Hematopoietic multipotent progenitor cell treated with erythropoietin and hydrocortisone succinate and interleukin-3 and kit ligand, for 4 days (in vitro differentiated cells): ENCODE data around the gene SLC6A6.

Experiments
- DNase-seq: peaks from one replicate; pipeline ENCODE4 v3.0.0-alpha.2; 2015

SLC6A6 gene

GRCh38 chr3:14528081-14528480, 125.7 kb downstream of the SLC6A6 start:
- no peak for DNase-seq

GRCh38 chr3:14531856-14532395, 129.5 kb downstream of the SLC6A6 start:
- DNase-seq = no peak

- peak; percentile 18 for DNase-seq
Measured at GRCh38 chr3:14532691-14533456, 130.5 kb downstream of the SLC6A6 start.

- DNase-seq = no peak
Measured at GRCh38 chr3:14533457-14533958, 131.1 kb downstream of the SLC6A6 start.

- no peak for DNase-seq
Measured at GRCh38 chr3:14534516-14535191, 132.2 kb downstream of the SLC6A6 start.

- no peak for DNase-seq
Measured at GRCh38 chr3:14535616-14536015, 133.2 kb downstream of the SLC6A6 start.

- DNase-seq = no peak
Measured at GRCh38 chr3:14536055-14536815, 133.8 kb downstream of the SLC6A6 start.

- no peak for DNase-seq
Measured at GRCh38 chr3:14536837-14537589, 134.6 kb downstream of the SLC6A6 start.

- peak; percentile 37 for DNase-seq
Measured at GRCh38 chr3:14537590-14538450, 135.4 kb downstream of the SLC6A6 start.

GRCh38 chr3:14538451-14539088, 136.2 kb downstream of the SLC6A6 start:
- DNase-seq = no peak
